Activated T-helper 9 cell treated with anti-CD3 and anti-CD28 coated beads, Interleukin-2, amount 50 U/mL, for 16 hours (primary cell): ENCODE results near the gene OLIG1.

Experiments
- DNase-seq: peaks from one replicate; pipeline ENCODE4 v3.0.0-alpha.2; 2020; ENCODE audit warnings: low read depth

The OLIG1 gene

GRCh38 chr21:33101300-33101911, 31.5 kb downstream of the OLIG1 start:
- no peak for DNase-seq

GRCh38 chr21:33105088-33105487, 35.1 kb downstream of the OLIG1 start:
- no peak for DNase-seq

GRCh38 chr21:33108228-33108627, 38.3 kb downstream of the OLIG1 start:
- DNase-seq = no peak

GRCh38 chr21:33109574-33110339, 39.8 kb downstream of the OLIG1 start:
- no peak for DNase-seq

- no peak for DNase-seq
Measured at GRCh38 chr21:33110340-33110715, 40.4 kb downstream of the OLIG1 start.

- DNase-seq = no peak
Measured at GRCh38 chr21:33111577-33111976, 41.6 kb downstream of the OLIG1 start.

- DNase-seq = no peak
Measured at GRCh38 chr21:33112151-33112550, 42.2 kb downstream of the OLIG1 start.

- DNase-seq = no peak
Measured at GRCh38 chr21:33112681-33113080, 42.7 kb downstream of the OLIG1 start.

GRCh38 chr21:33113131-33113530, 43.2 kb downstream of the OLIG1 start:
- no peak for DNase-seq

- no peak for DNase-seq
Measured at GRCh38 chr21:33114276-33114675, 44.3 kb downstream of the OLIG1 start.

- no peak for DNase-seq
Measured at GRCh38 chr21:33115631-33116510, 45.9 kb downstream of the OLIG1 start.

GRCh38 chr21:33116676-33117075, 46.7 kb downstream of the OLIG1 start:
- DNase-seq = no peak

- no peak for DNase-seq
Measured at GRCh38 chr21:33117101-33117888, 47.4 kb downstream of the OLIG1 start.
